Hepatocyte (in vitro differentiated cells): ENCODE results near the gene RB1. TPM values are rescaled to one million over a fixed set of nuclear protein-coding genes. Genes with fewer than 3 reads are reported as not detected.
"Not testable (repeated sequence)": the region's sequence is repeated elsewhere in the genome, so short reads cannot be mapped to it uniquely, and the experiment has no call there.

Source experiments
- DNase-seq: peaks from one replicate; pipeline ENCODE4 v3.0.0-alpha.2; 2016; ENCODE audit warnings: low spot score
- H2AFZ ChIP-seq: fragments of 200-600 bp; sonication (generic); 2 replicates; pipeline ENCODE4 v1.6.0; 2016; ENCODE audit warnings: antibody characterized with exemption, mild to moderate bottlenecking
- H3K27ac ChIP-seq: fragments of 200-600 bp; sonication (generic); 2 replicates; pipeline ENCODE4 v1.5.1; 2016; ENCODE audit warnings: mild to moderate bottlenecking
- H3K27me3 ChIP-seq: fragments of 200-600 bp; sonication (generic); 2 replicates; pipeline ENCODE4 v1.6.1; 2016
- H3K36me3 ChIP-seq: fragments of 200-600 bp; sonication (generic); replicated peaks from 2 replicates; pipeline ENCODE4 v1.5.1; 2016; ENCODE audit warnings: low read depth; ENCODE audit not compliant: insufficient read depth
- H3K4me1 ChIP-seq: fragments of 200-600 bp; sonication (generic); 2 replicates; pipeline ENCODE4 v1.5.1; 2016; ENCODE audit warnings: mild to moderate bottlenecking, moderate library complexity; ENCODE audit not compliant: insufficient read depth
- H3K4me2 ChIP-seq: fragments of 200-600 bp; sonication (generic); 2 replicates; pipeline ENCODE4 v1.6.0; 2016
- H3K4me3 ChIP-seq: fragments of 200-600 bp; sonication (generic); 2 replicates; pipeline ENCODE4 v1.5.1; 2016; ENCODE audit warnings: mild to moderate bottlenecking
- H3K79me2 ChIP-seq: fragments of 200-600 bp; sonication (generic); 2 replicates; pipeline ENCODE4 v1.6.0; 2017; ENCODE audit warnings: mild to moderate bottlenecking
- H3K9me2 ChIP-seq: fragments of 200-600 bp; sonication (generic); replicated peaks from 2 replicates; pipeline ENCODE4 v1.6.0; 2017; ENCODE audit warnings: mild to moderate bottlenecking; ENCODE audit not compliant: insufficient read depth
- H3K9me3 ChIP-seq: fragments of 200-600 bp; sonication (generic); 2 replicates; pipeline ENCODE4 v1.5.1; 2016; ENCODE audit warnings: low read depth, mild to moderate bottlenecking
- H4K20me1 ChIP-seq: fragments of 200-600 bp; sonication (generic); 2 replicates; pipeline ENCODE4 v1.6.0; 2016; ENCODE audit warnings: mild to moderate bottlenecking; ENCODE audit not compliant: insufficient read depth, poor library complexity, severe bottlenecking
- EZH2 ChIP-seq: fragments of 200-600 bp; sonication (generic); IDR thresholded peaks from 2 replicates; pipeline ENCODE4 v1.6.1; 2016; ENCODE audit warnings: antibody characterized with exemption, mild to moderate bottlenecking, borderline replicate concordance
- EZH2phosphoT487 ChIP-seq: fragments of 200-600 bp; sonication (generic); IDR thresholded peaks from one replicate; pipeline ENCODE4 v1.6.1; 2018; ENCODE audit warnings: antibody characterized with exemption, mild to moderate bottlenecking, low read depth, moderate library complexity; ENCODE audit not compliant: unreplicated experiment, severe bottlenecking
- WGBS: methylation state at CpG from one replicate; pipeline ENCODE4 v1.1.6; 2016; ENCODE audit warnings: low lambda C conversion rate; ENCODE audit errors: missing lambda C conversion rate; 5-methylcytosine and 5-hydroxymethylcytosine counted together
- polyA plus RNA-seq: library from polyadenylated mRNA; unstranded; fragments of >200 nt; fragmentation: Nextera tagmentation; extraction: Ambion mirVana; gene quantifications from 2 replicates; pipeline ENCODE4 v1.2.1, GENCODE V29; 2016
- total RNA-seq: library from RNA; depleted of rRNA; stranded (reverse); fragments of >200 nt; gene quantifications from 2 replicates; pipeline ENCODE4 v1.2.3, GENCODE V29; 2014
- TF ChIP-seq, protein P1 (sequence below): fragments of 200-600 bp; sonication (generic); IDR thresholded peaks from 2 replicates; pipeline ENCODE4 v1.5.1; 2016; ENCODE audit warnings: antibody characterized with exemption, mild to moderate bottlenecking; ENCODE audit not compliant: poor library complexity

RB1 gene
- total and polyA plus RNA-seq, 2 experiments from 2014 or later, result 17.5 to 45.1 TPM

DNA sequence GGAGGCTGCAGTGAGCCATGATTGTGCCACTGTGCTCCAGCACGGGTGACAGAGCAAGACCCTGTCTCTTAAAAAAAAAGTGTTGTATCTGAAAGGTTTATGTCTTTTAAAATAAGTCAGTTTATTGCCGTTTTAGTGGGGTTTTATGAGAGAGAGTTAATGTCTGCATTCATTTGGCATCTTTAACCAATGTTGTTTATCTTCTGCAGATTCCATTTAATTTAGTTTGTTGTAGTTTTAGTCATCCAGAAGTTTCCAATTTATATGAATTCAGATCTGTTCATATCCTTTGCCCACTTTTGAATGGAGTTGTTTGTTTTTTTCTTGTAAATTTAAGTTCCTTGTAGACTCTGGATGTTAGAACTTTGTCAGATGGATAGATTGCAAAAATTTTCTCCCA, 146.1 kb downstream of the RB1 start:
- Histone ChIP-seq H3K4me1 (no peaks in the 10 kb centered on the region), H4K20me1 (no peaks in the 10 kb centered on the region), H3K4me3 (no peak overlapping the region), H3K4me2 (no peak overlapping the region), H3K79me2 (peaks cover 17% of the 10 kb centered on the region), H3K36me3 (no peaks in the 10 kb centered on the region), H2AFZ (no peak overlapping the region), H3K27me3 (no peaks in the 10 kb centered on the region), H3K9me2 (no peaks in the 10 kb centered on the region), H3K27ac (no peak overlapping the region), H3K9me3 (peaks cover 10% of the 10 kb centered on the region)
- TF ChIP-seq EZH2phosphoT487, result no peak
- no peak for TF ChIP-seq EZH2
- TF ChIP-seq, protein P1, sequence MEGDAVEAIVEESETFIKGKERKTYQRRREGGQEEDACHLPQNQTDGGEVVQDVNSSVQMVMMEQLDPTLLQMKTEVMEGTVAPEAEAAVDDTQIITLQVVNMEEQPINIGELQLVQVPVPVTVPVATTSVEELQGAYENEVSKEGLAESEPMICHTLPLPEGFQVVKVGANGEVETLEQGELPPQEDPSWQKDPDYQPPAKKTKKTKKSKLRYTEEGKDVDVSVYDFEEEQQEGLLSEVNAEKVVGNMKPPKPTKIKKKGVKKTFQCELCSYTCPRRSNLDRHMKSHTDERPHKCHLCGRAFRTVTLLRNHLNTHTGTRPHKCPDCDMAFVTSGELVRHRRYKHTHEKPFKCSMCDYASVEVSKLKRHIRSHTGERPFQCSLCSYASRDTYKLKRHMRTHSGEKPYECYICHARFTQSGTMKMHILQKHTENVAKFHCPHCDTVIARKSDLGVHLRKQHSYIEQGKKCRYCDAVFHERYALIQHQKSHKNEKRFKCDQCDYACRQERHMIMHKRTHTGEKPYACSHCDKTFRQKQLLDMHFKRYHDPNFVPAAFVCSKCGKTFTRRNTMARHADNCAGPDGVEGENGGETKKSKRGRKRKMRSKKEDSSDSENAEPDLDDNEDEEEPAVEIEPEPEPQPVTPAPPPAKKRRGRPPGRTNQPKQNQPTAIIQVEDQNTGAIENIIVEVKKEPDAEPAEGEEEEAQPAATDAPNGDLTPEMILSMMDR, result no peak
- WGBS, result 55% methylated on average over 2 of the region's 2 CpGs
- DNase-seq, result no peak

DNA sequence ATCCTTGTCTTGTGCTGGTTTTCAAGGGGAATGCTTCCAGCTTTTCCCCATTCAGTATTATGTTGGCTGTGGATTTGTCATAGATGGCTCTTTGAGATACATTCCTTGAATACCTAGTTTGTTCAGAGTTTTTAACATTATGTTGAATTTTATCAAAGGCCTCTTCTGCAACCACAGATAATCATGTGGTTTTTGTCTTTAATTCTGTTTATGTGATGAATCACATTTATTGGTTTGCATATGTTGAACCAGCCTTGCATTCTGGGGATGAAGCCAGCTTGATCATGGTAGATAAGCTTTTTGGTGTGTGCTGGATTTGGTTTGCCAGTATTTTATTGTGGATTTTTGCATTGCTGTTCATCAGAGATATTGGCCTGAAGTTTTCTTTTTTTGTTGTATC, 147.6 kb downstream of the RB1 start:
- not testable (repeated sequence) for H3K9me2 ChIP-seq, H2AFZ ChIP-seq, H3K4me3 ChIP-seq, H3K36me3 ChIP-seq, H3K4me1 ChIP-seq, H3K27me3 ChIP-seq, H3K4me2 ChIP-seq, H4K20me1 ChIP-seq, H3K27ac ChIP-seq, DNase-seq
- Histone ChIP-seq H3K9me3 (peaks cover 10% of the 10 kb centered on the region), H3K79me2 (peaks cover 17% of the 10 kb centered on the region)

GRCh38 chr13:48456546-48456945, 153.0 kb downstream of the RB1 start:
- Histone ChIP-seq H3K4me3 (no peak overlapping the region), H3K4me2 (no peak overlapping the region), H3K9me3 (no peaks in the 10 kb centered on the region), H2AFZ (no peak overlapping the region), H3K27me3 (no peaks in the 10 kb centered on the region), H3K79me2 (peaks cover 4% of the 10 kb centered on the region), H3K36me3 (no peaks in the 10 kb centered on the region), H4K20me1 (no peaks in the 10 kb centered on the region), H3K27ac (no peak overlapping the region), H3K4me1 (no peaks in the 10 kb centered on the region), H3K9me2 (no peaks in the 10 kb centered on the region)
- 98% methylated on average over 10 of the region's 10 CpGs for WGBS
- TF ChIP-seq EZH2 (no peak), EZH2phosphoT487 (no peak)
- TF ChIP-seq, protein P1, result no peak
- no peak for DNase-seq

DNA sequence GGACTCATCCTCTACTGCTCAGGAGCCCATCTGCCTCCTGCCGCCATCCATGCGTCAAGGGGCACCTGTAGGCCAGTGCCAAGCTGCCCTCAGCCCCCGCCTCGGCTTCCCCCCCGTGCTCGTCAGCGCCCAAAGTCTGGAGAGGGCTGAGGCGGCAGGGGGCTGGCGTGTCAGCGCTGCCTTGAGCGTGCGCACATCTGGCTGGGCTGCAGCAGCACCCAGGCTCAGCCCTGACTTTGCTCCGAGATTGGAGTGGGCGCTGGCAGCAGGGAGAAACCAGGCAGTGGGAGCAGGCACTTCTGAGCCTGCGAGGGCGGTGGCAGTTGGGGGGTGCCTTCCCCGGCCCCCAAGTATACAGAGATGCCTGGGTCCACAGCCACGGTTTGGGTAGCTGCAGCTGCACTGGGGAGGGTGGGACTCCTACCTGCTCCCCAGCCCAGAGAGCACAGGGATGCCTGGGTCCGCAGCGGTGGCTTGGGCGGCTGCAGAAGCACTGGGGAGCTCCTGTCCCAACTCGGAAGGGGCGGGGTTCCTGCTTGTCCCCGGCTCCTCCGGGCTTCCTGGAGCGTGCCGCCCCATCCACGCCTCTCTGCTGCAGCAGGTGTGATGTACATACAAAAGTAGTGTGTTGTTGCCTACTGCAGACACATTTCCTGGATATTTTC, 154.2 kb downstream of the RB1 start:
- H3K4me1 ChIP-seq, result no peaks in the 10 kb centered on the region
- TF ChIP-seq EZH2 (no peak), EZH2phosphoT487 (no peak)
- TF ChIP-seq, protein P1, result no peak

More for the DNA sequence above, 154.2 kb downstream of the RB1 start:
- H3K9me3 ChIP-seq, result no peaks in the 10 kb centered on the region
- H3K9me2 ChIP-seq, result no peaks in the 10 kb centered on the region
- H2AFZ ChIP-seq, result no peak overlapping the region
- WGBS, result 97% methylated on average over 27 of the region's 28 CpGs
- no peaks in the 10 kb centered on the region for H3K27me3 ChIP-seq
- H3K36me3 ChIP-seq, result no peaks in the 10 kb centered on the region
- no peaks in the 10 kb centered on the region for H3K79me2 ChIP-seq
- no peak overlapping the region for H3K4me3 ChIP-seq
- no peaks in the 10 kb centered on the region for H4K20me1 ChIP-seq
- no peak overlapping the region for H3K4me2 ChIP-seq
- H3K27ac ChIP-seq, result no peak overlapping the region
- DNase-seq, result no peak
